Smooth muscle cell (in vitro differentiated cells): ENCODE data around the gene STARD3. TPM values are rescaled to one million over a fixed set of nuclear protein-coding genes. Genes with fewer than 3 reads are reported as not detected.

Source experiments
- DNase-seq: peaks from one replicate; lab custom pipeline; 2025; ENCODE audit not compliant: unreplicated experiment; lab: John Stamatoyannopoulos, UW
- H2AFZ ChIP-seq: fragments of 200-600 bp; sonication (generic); 2 replicates; pipeline ENCODE4 v1.6.0; 2016; ENCODE audit warnings: antibody characterized with exemption, low read depth, mild to moderate bottlenecking
- H3F3A ChIP-seq: fragments of 200-600 bp; sonication (generic); 2 replicates; pipeline ENCODE4 v1.6.0; 2017; ENCODE audit warnings: antibody characterized with exemption, low read depth
- H3K27ac ChIP-seq: fragments of 200-600 bp; sonication (generic); 2 replicates; pipeline ENCODE4 v1.5.1; 2016; ENCODE audit warnings: low read depth, mild to moderate bottlenecking
- H3K27me3 ChIP-seq: fragments of 200-600 bp; sonication (generic); 2 replicates; pipeline ENCODE4 v1.6.1; 2016; ENCODE audit warnings: low read depth, mild to moderate bottlenecking
- H3K36me3 ChIP-seq: fragments of 200-600 bp; sonication (generic); 2 replicates; pipeline ENCODE4 v1.5.1; 2016; ENCODE audit warnings: low read depth
- H3K4me1 ChIP-seq: fragments of 200-600 bp; sonication (generic); 2 replicates; pipeline ENCODE4 v1.5.1; 2016; ENCODE audit warnings: low read depth
- H3K4me2 ChIP-seq: fragments of 200-600 bp; sonication (generic); 2 replicates; pipeline ENCODE4 v1.6.0; 2016; ENCODE audit warnings: mild to moderate bottlenecking
- H3K4me3 ChIP-seq: fragments of 200-600 bp; sonication (generic); 2 replicates; pipeline ENCODE4 v1.5.1; 2016; ENCODE audit warnings: mild to moderate bottlenecking
- H3K79me2 ChIP-seq: fragments of 200-600 bp; sonication (generic); 2 replicates; pipeline ENCODE4 v1.6.0; 2016; ENCODE audit warnings: low read depth, mild to moderate bottlenecking
- H3K9ac ChIP-seq: fragments of 200-600 bp; sonication (generic); 2 replicates; pipeline ENCODE4 v1.6.0; 2016; ENCODE audit warnings: low read depth
- H3K9me3 ChIP-seq: fragments of 200-600 bp; sonication (generic); replicated peaks from 2 replicates; pipeline ENCODE4 v1.5.1; 2016; ENCODE audit warnings: low read depth
- H4K20me1 ChIP-seq: fragments of 200-600 bp; sonication (generic); 2 replicates; pipeline ENCODE4 v1.6.0; 2016; ENCODE audit warnings: low read depth
- WGBS: methylation state at CpG from one replicate; pipeline ENCODE4 v1.1.7; 2016; ENCODE audit warnings: low lambda C conversion rate; 5-methylcytosine and 5-hydroxymethylcytosine counted together
- polyA plus RNA-seq: library from polyadenylated mRNA; unstranded; fragments of >200 nt; fragmentation: Nextera tagmentation; extraction: Ambion mirVana; gene quantifications from 2 replicates; pipeline ENCODE4 v1.2.1, GENCODE V29; 2016
- total RNA-seq: library from RNA; depleted of rRNA; stranded (reverse); fragments of >200 nt; gene quantifications from 2 replicates; pipeline ENCODE4 v1.2.3, GENCODE V29; 2014
- TF ChIP-seq, protein P1 (sequence below): fragments of 200-600 bp; sonication (generic); IDR thresholded peaks from 2 replicates; pipeline ENCODE4 v1.5.1; 2017; ENCODE audit warnings: borderline replicate concordance, mild to moderate bottlenecking, antibody characterized with exemption; ENCODE audit not compliant: insufficient read depth, poor library complexity, severe bottlenecking

Gene STARD3
- total and polyA plus RNA-seq, 2 experiments from 2014 or later = 37.5 to 53.3 TPM

DNA sequence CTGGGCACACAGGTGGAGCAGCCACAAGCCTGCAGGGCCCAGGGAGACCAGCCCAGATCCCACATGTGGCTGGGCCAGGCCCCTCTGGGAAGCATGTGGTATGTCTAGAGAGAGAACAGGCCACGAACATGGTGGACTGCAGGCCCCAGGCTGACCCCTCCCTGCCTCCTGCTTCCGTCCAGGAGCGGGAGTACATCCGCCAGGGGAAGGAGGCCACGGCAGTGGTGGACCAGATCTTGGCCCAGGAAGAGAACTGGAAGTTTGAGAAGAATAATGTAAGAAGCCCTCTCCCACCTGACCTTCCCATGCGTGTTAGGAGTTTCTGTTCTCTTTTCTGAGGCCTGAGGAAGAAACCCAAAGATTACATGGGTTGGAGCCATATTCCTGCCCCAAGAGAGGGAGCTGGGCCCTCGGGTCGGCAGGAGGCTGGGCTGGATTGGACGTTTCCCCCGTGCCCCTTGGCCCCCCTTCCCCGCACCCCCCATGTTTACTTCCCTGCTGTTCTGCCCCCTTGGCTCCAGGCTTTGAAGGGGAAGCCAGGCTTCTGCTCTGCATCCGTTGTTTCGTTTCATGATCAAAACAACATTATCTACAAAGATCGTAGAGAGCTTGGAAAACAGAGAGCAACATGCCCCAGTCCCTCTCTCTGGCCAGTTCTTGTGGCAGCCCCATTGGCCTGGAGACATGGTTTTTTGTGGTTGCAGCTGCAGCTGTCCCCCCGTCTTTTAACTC is 22.5 kb downstream of the STARD3 start:
- no peak overlapping the region for H3K9ac ChIP-seq
- DNase-seq = no peak
- TF ChIP-seq, protein P1, sequence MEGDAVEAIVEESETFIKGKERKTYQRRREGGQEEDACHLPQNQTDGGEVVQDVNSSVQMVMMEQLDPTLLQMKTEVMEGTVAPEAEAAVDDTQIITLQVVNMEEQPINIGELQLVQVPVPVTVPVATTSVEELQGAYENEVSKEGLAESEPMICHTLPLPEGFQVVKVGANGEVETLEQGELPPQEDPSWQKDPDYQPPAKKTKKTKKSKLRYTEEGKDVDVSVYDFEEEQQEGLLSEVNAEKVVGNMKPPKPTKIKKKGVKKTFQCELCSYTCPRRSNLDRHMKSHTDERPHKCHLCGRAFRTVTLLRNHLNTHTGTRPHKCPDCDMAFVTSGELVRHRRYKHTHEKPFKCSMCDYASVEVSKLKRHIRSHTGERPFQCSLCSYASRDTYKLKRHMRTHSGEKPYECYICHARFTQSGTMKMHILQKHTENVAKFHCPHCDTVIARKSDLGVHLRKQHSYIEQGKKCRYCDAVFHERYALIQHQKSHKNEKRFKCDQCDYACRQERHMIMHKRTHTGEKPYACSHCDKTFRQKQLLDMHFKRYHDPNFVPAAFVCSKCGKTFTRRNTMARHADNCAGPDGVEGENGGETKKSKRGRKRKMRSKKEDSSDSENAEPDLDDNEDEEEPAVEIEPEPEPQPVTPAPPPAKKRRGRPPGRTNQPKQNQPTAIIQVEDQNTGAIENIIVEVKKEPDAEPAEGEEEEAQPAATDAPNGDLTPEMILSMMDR = no peak
- H4K20me1 ChIP-seq = peaks cover 24% of the 10 kb centered on the region
- no peaks in the 10 kb centered on the region for H3K79me2 ChIP-seq
- H3K4me2 ChIP-seq = no peak overlapping the region
- no peaks in the 10 kb centered on the region for H3K9me3 ChIP-seq
- no peak overlapping the region for H3K4me3 ChIP-seq
- no peaks in the 10 kb centered on the region for H3K27me3 ChIP-seq
- H3K36me3 ChIP-seq = no peaks in the 10 kb centered on the region
- 87% methylated on average over 15 of the region's 15 CpGs for WGBS
- H2AFZ ChIP-seq = no peak overlapping the region
- H3K27ac ChIP-seq = no peak overlapping the region
- no peaks in the 10 kb centered on the region for H3F3A ChIP-seq
- H3K4me1 ChIP-seq = no peaks in the 10 kb centered on the region

DNA sequence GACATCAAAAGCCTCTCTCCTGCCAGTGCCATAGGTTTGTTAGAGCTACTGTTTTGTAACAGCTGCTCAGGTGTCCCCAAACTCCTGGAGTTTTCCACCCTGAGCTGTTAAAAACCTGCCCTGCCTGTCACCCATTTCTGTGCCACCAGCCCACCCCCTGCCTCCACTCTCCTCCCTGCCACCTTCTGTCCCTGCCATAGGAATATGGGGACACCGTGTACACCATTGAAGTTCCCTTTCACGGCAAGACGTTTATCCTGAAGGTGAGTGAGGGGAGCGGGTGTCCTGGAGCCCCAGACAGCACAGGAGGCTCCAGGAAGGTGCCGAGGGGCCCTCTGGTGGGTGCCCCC is 23.0 kb downstream of the STARD3 start:
- Histone ChIP-seq H3K9me3 (no peaks in the 10 kb centered on the region), H3K36me3 (no peaks in the 10 kb centered on the region), H3F3A (no peaks in the 10 kb centered on the region), H3K27ac (no peak overlapping the region), H3K9ac (no peak overlapping the region), H3K4me3 (no peak overlapping the region), H2AFZ (no peak overlapping the region), H3K4me2 (no peak overlapping the region), H3K79me2 (no peaks in the 10 kb centered on the region), H4K20me1 (peaks cover 18% of the 10 kb centered on the region), H3K4me1 (no peaks in the 10 kb centered on the region), H3K27me3 (no peaks in the 10 kb centered on the region)
- TF ChIP-seq, protein P1 = no peak
- 97% methylated on average over 5 of the region's 5 CpGs for WGBS
- no peak for DNase-seq

DNA sequence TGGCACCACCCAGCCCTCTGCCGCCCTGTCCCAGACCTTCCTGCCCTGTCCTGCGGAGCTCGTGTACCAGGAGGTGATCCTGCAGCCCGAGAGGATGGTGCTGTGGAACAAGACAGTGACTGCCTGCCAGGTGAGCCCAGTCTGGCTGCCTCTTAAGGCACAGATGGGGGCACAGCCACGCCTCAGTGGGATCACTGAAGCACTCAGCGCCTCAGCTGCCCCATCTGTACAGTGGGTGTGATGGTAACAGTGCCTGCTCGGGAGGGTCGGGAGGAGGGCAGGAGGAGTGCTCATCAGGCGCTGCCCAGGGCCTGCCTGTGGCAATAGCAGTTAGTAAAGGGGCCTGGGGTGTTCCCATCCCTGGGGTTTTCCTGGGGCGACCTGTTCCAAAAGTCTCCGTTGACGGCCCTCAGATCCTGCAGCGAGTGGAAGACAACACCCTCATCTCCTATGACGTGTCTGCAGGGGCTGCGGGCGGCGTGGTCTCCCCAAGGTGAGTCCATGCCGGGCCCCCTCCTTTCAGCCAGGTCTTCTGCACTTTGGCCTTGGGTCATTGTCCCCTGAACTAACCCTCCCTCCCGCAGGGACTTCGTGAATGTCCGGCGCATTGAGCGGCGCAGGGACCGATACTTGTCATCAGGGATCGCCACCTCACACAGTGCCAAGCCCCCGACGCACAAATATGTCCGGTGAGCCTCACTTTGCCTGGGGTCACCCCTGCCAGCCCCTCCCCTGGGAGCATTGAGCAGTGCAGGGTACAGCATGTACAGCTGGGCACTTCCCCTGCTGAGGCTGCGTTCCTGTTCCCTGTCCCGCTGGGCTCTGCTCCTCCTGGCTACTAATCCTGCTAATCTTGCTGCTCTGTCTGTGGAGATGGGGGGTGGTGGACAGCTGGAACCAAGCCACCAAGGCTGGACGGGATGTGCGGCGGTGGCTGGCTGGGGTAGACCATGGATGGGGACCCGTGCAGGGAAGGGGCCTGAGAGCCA is 23.7 kb downstream of the STARD3 start:
- 87% methylated on average over 33 of the region's 35 CpGs for WGBS
- Histone ChIP-seq H3K36me3 (no peaks in the 10 kb centered on the region), H3K9ac (no peak overlapping the region), H3K4me1 (no peaks in the 10 kb centered on the region), H3F3A (no peaks in the 10 kb centered on the region), H3K27ac (no peak overlapping the region), H3K79me2 (no peaks in the 10 kb centered on the region), H3K4me2 (no peak overlapping the region), H4K20me1 (peaks cover 11% of the 10 kb centered on the region), H3K4me3 (no peak overlapping the region), H3K9me3 (no peaks in the 10 kb centered on the region), H2AFZ (no peak overlapping the region), H3K27me3 (peaks cover 4% of the 10 kb centered on the region)
- TF ChIP-seq, protein P1 = no peak
- DNase-seq = no peak
